ENCODE measurements around the gene MGAT1.
"Not testable (repeated sequence)": the region's sequence is repeated elsewhere in the genome, so short reads cannot be mapped to it uniquely, and the experiment has no call there.

The MGAT1 gene

GRCh38 chr5:180784497-180785097 lies 18.0 kb downstream of the MGAT1 start:
- DNase-seq = peak; percentile 23

- DNase-seq = no peak
Measured at GRCh38 chr5:180783340-180784052, 19.1 kb downstream of the MGAT1 start.

- no peak for DNase-seq
Measured at GRCh38 chr5:180782748-180783147, 19.9 kb downstream of the MGAT1 start.

GRCh38 chr5:180781900-180782326 lies 20.7 kb downstream of the MGAT1 start:
- not testable (repeated sequence) for DNase-seq

GRCh38 chr5:180779985-180780610 lies 22.5 kb downstream of the MGAT1 start:
- no peak for DNase-seq

- DNase-seq = no peak
Measured at GRCh38 chr5:180777475-180777874, 25.1 kb downstream of the MGAT1 start.

GRCh38 chr5:180776376-180776775 lies 26.2 kb downstream of the MGAT1 start:
- no peak for DNase-seq

GRCh38 chr5:180775624-180776023 lies 27.0 kb downstream of the MGAT1 start:
- no peak for DNase-seq

GRCh38 chr5:180771839-180772238 lies 30.8 kb downstream of the MGAT1 start:
- no peak for DNase-seq

- no peak for DNase-seq
Measured at GRCh38 chr5:180769821-180770220, 32.8 kb downstream of the MGAT1 start.

GRCh38 chr5:180755601-180756000 lies 47.0 kb downstream of the MGAT1 start:
- DNase-seq = no peak

- no peak for DNase-seq
Measured at GRCh38 chr5:180744253-180744652, 58.4 kb downstream of the MGAT1 start.

GRCh38 chr5:180742727-180743126 lies 59.9 kb downstream of the MGAT1 start:
- DNase-seq = no peak

GRCh38 chr5:180740953-180741352 lies 61.7 kb downstream of the MGAT1 start:
- not testable (repeated sequence) for DNase-seq

- no peak for DNase-seq
Measured at GRCh38 chr5:180739958-180740357, 62.6 kb downstream of the MGAT1 start, which contains the start of gene OR2Y1. Gene OR2Y1 (minus strand): TSS chr5:180740058. CDS start chr5:180740058, 0 bp downstream.

- no peak for DNase-seq
Measured at GRCh38 chr5:180739271-180739670, 63.3 kb downstream of the MGAT1 start.

- no peak for DNase-seq
Measured at GRCh38 chr5:180736536-180736935, 66.1 kb downstream of the MGAT1 start.

Measured in DMS 273 treated with DMSO at 0.1 percent for 48 hours (cell line).